ENCODE data around the gene RAPGEF4.

GRCh38 chr2:172877826-172878225, 142.2 kb downstream of the RAPGEF4 start:
- TF ChIP-seq TAF1 (IDR thresholded peaks at IDR 0.05; ENCODE audit: low read depth, low read length), result no peak
- TF ChIP-seq POLR2A (IDR thresholded peaks at IDR 0.05; ENCODE audit: control extremely low read depth in 1 of 2, low read depth in 2 of 2, low read length in 2 of 2), result no peak
- TF ChIP-seq CTCF (IDR thresholded peaks at IDR 0.05; ENCODE audit: control extremely low read depth in 1 of 3, insufficient read depth in 1 of 3, low read depth in 1 of 3, low read length in 3 of 3), result no peak
- TF ChIP-seq RAD21 (IDR thresholded peaks at IDR 0.05 in 1 of 2, conservative IDR thresholded peaks at IDR 0.05 in 1 of 2; ENCODE audit: low read depth in 2 of 2, low read length in 2 of 2), result no peak
- TF ChIP-seq CHD1 (IDR thresholded peaks at IDR 0.05; ENCODE audit: low read depth, low read length), result no peak
- TF ChIP-seq YY1 (IDR thresholded peaks at IDR 0.05; ENCODE audit: low read depth, low read length), result no peak
- no peak for TF ChIP-seq SP1 (IDR thresholded peaks at IDR 0.05; ENCODE audit: low read depth, low read length)
- no peak for TF ChIP-seq MAFK (IDR thresholded peaks at IDR 0.05; ENCODE audit: low read depth, low read length)

Measured in H1 (cell line).